GM18951 (cell line): ENCODE data around the gene SLC25A43.
"Not testable (repeated sequence)": the region's sequence is repeated elsewhere in the genome, so short reads cannot be mapped to it uniquely, and the experiment has no call there.

ENCODE experiments used
- POLR2A ChIP-seq: IDR thresholded peaks from 4 replicates; pipeline ENCODE4 v1.6.1; 2011; ENCODE audit warnings: mild to moderate bottlenecking; ENCODE audit not compliant: insufficient read length, insufficient read depth; ENCODE audit errors: extremely low read depth
- in situ Hi-C: fragments of 300-500 bp; cut with MboI; formaldehyde crosslinking; loops from one replicate; pipeline ENCODE4 v1.12.0; 2022; ENCODE audit warnings: low sequenced_read_pairs, mixed read lengths, inconsistent platforms; ENCODE audit not compliant: unreplicated experiment

SLC25A43 gene

GRCh38 chrX:119398974-119399771 lies at the start of gene SLC25A43:
TSS of gene SLC25A43 (plus strand) at chrX:119399336. CDS start at chrX:119399404, 68 bp downstream.
- TF ChIP-seq POLR2A, result peak; percentile 73

GRCh38 chrX:119359618-119360382 lies 39.3 kb upstream of the SLC25A43 start:
- in situ Hi-C loops, result no loop called here
- no peak for TF ChIP-seq POLR2A

More at GRCh38 chrX:119398974-119399771, at the start of gene SLC25A43:
- in situ Hi-C loops, result no loop called here

GRCh38 chrX:119361451-119361850 lies 37.7 kb upstream of the SLC25A43 start:
- in situ Hi-C loops, result not testable (repeated sequence)

- in situ Hi-C loops, result not testable (repeated sequence)
Measured at GRCh38 chrX:119362074-119362473, 37.1 kb upstream of the SLC25A43 start.

- in situ Hi-C loops, result no loop called here
Measured at GRCh38 chrX:119363391-119363790, 35.7 kb upstream of the SLC25A43 start.

GRCh38 chrX:119371861-119372260 lies 27.3 kb upstream of the SLC25A43 start:
- in situ Hi-C loops, result not testable (repeated sequence)

More at GRCh38 chrX:119363391-119363790, 35.7 kb upstream of the SLC25A43 start:
- TF ChIP-seq POLR2A, result no peak

- in situ Hi-C loops, result no loop called here
Measured at GRCh38 chrX:119374736-119375135, 24.4 kb upstream of the SLC25A43 start.

GRCh38 chrX:119375561-119375960 lies 23.6 kb upstream of the SLC25A43 start:
- no peak for TF ChIP-seq POLR2A
- in situ Hi-C loops, result no loop called here

More at GRCh38 chrX:119374736-119375135, 24.4 kb upstream of the SLC25A43 start:
- no peak for TF ChIP-seq POLR2A

GRCh38 chrX:119376312-119376711 lies 22.8 kb upstream of the SLC25A43 start:
- TF ChIP-seq POLR2A, result no peak
- in situ Hi-C loops, result no loop called here

GRCh38 chrX:119381349-119381944 lies 17.7 kb upstream of the SLC25A43 start:
- no peak for TF ChIP-seq POLR2A
- in situ Hi-C loops, result no loop called here

GRCh38 chrX:119382606-119383005 lies 16.5 kb upstream of the SLC25A43 start:
- in situ Hi-C loops, result no loop called here
- TF ChIP-seq POLR2A, result no peak

GRCh38 chrX:119386685-119387084 lies 12.5 kb upstream of the SLC25A43 start:
- in situ Hi-C loops, result not testable (repeated sequence)

- in situ Hi-C loops, result not testable (repeated sequence)
Measured at GRCh38 chrX:119387426-119387825, 11.7 kb upstream of the SLC25A43 start.

- in situ Hi-C loops, result no loop called here
- no peak for TF ChIP-seq POLR2A
Measured at GRCh38 chrX:119389214-119389613, 9.9 kb upstream of the SLC25A43 start.
